ENCODE measurements around the gene IGFL2.

- TF ChIP-seq CTCF (IDR thresholded peaks at IDR 0.05): no peak
- TF ChIP-seq ZFX (IDR thresholded peaks at IDR 0.05; ENCODE audit: borderline replicate concordance): no peak
These were observed 15.4 kb upstream of the IGFL2 start for GRCh38 chr19:46132508-46133100.

Measured in 22Rv1 (cell line).